K562 (cell line): ENCODE results near the gene EDEM2.
"Not testable (repeated sequence)": the region's sequence is repeated elsewhere in the genome, so short reads cannot be mapped to it uniquely, and the experiment has no call there.

Experiments used
- BACH1 ChIP-seq: fragments of 200-800 bp; sonication (Bioruptor generic); IDR thresholded peaks from 2 replicates; pipeline ENCODE4 v1.6.1; 2016; ENCODE audit warnings: missing genetic modification characterization, missing compliant biosample characterization
- CEBPB ChIP-seq: fragments of 450-650 bp; IDR thresholded peaks from 2 replicates; pipeline ENCODE4 v1.6.1; 2016; ENCODE audit warnings: missing genetic modification characterization, missing compliant biosample characterization
- EP300 ChIP-seq: IDR thresholded peaks from 2 replicates; pipeline ENCODE4 v1.6.1; 2012; ENCODE audit warnings: low read length, improper control_type of control experiment
- MAFF ChIP-seq: IDR thresholded peaks from 2 replicates; pipeline ENCODE4 v1.6.1; 2012; ENCODE audit warnings: low read length, improper control_type of control experiment
- TEAD2 ChIP-seq: fragments of 450-650 bp; IDR thresholded peaks from 2 replicates; pipeline ENCODE4 v1.6.1; 2016; ENCODE audit warnings: missing genetic modification characterization, control low read depth, missing compliant biosample characterization
- ZFP30 ChIP-seq: fragments of 250-450 bp; sonication (Bioruptor Pico); IDR thresholded peaks from 2 replicates; pipeline ENCODE4 v1.8.0; 2022; ENCODE audit warnings: moderate library complexity, mild to moderate bottlenecking, inconsistent platforms, borderline replicate concordance
- ZNF224 ChIP-seq: sonication (generic); formaldehyde crosslinking; IDR thresholded peaks from 2 replicates; pipeline ENCODE4 v1.8.0; 2022; ENCODE audit warnings: mild to moderate bottlenecking, missing genetic modification reagents
- ZNF24 ChIP-seq: fragments of 450-650 bp; IDR thresholded peaks from 2 replicates; pipeline ENCODE4 v1.6.1; 2016
- ZNF76 ChIP-seq: fragments of 250-450 bp; sonication (Bioruptor Pico); IDR thresholded peaks from 2 replicates; pipeline ENCODE4 v1.4.0; 2020; ENCODE audit warnings: mild to moderate bottlenecking, moderate library complexity, borderline replicate concordance
- TF ChIP-seq, protein P1 (sequence below): sonication (generic); formaldehyde crosslinking; IDR thresholded peaks from 2 replicates; pipeline ENCODE4 v1.8.0; 2022; ENCODE audit warnings: mild to moderate bottlenecking, missing genetic modification reagents, borderline replicate concordance

- not testable (repeated sequence) for TF ChIP-seq TEAD2 (tag); ZNF24; EP300; BACH1 (tag); ZNF224; ZFP30; ZNF76
- TF ChIP-seq CEBPB (tag), result peak; percentile 64
- TF ChIP-seq MAFF, result 0 out of 2 replicates have a peak, but pooled peaks have one; percentile 3
- TF ChIP-seq, protein P1, sequence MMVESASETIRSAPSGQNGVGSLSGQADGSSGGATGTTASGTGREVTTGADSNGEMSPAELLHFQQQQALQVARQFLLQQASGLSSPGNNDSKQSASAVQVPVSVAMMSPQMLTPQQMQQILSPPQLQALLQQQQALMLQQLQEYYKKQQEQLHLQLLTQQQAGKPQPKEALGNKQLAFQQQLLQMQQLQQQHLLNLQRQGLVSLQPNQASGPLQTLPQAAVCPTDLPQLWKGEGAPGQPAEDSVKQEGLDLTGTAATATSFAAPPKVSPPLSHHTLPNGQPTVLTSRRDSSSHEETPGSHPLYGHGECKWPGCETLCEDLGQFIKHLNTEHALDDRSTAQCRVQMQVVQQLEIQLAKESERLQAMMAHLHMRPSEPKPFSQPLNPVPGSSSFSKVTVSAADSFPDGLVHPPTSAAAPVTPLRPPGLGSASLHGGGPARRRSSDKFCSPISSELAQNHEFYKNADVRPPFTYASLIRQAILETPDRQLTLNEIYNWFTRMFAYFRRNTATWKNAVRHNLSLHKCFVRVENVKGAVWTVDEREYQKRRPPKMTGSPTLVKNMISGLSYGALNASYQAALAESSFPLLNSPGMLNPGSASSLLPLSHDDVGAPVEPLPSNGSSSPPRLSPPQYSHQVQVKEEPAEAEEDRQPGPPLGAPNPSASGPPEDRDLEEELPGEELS (CRISPR knock-in tag), result not testable (repeated sequence)
Observed at GRCh38 chr20:35186691-35187289, 39.7 kb upstream of the EDEM2 start.
